ENCODE data around the gene MBD3.
A peak's percentile ranks its signal among the peaks of the same experiment; 100 is the strongest.
"Not testable (repeated sequence)": the region's sequence is repeated elsewhere in the genome, so short reads cannot be mapped to it uniquely, and the experiment has no call there.

The MBD3 gene, protein sequence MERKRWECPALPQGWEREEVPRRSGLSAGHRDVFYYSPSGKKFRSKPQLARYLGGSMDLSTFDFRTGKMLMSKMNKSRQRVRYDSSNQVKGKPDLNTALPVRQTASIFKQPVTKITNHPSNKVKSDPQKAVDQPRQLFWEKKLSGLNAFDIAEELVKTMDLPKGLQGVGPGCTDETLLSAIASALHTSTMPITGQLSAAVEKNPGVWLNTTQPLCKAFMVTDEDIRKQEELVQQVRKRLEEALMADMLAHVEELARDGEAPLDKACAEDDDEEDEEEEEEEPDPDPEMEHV

DNA sequence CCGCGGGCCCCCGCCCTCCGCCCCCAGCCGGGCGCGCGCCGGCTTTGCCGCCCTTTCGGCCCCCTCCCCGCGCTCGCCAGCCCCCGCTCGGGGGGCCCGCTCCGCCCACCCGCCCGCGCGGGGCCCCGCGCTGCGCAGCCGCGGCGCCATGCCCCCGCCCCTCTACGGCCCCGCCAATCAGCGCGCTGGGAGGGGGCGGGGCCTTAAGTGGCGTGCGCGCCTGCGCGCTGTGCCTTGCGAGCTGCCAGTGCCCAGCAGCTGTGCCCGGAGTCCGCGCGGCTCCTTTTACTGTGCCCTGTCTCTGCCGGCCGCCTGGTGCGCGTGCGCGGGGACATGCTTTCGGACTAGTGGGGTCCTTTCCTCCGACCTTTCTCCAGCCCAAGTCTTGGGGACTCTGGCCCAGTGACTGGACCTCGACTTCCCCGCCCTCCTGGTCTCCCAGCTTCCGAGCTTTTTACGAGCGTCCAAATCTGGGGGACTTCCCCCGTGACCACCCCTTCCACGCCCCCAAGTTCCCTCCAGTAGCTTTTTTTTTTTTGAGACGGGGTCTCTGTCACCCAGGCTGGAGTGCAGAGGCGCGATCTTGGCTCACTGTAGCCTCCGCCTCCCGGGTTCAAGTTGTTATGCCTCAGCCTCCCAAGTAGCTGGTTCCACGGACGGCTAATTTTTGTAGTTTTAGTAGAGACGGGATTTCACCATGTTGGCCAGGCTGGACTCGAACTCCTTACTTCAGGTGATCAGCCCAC is at the start of gene MBD3:
Gene MBD3, minus strand, starts transcription at position 111 of the 746 bp plus-strand sequence. CDS start 234 bp downstream, outside the sequence.
- peak; percentile 93 for DNase-seq (ENCODE audit: low spot score)

DNA sequence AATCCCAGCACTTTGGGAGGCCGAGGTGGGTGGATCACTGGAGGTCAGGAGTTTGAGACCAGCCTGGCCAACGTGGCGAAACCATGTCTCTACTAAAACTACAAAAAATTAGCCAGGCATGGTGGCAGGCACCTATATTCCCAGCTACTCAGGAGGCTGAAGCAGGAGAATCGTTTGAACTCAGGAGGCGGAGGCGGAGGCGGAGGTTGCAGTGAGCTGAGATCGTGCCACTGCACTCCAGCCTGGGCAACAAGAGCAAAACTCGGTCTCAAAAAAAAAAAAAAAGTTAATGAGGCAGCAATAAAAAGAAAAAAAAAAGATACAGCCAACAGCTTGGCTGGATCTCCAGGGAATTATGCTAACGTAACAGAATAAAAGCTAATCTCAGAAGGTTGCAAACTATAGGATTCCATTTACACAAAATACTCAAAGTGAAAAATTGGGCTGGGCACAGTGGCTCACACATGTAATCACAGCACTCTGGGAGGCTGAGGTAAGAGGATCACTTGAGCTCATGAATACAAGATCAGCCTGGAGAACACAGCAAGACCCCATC is 48.3 kb upstream of the MBD3 start:
- not testable (repeated sequence) for DNase-seq (ENCODE audit: low spot score)

DNA sequence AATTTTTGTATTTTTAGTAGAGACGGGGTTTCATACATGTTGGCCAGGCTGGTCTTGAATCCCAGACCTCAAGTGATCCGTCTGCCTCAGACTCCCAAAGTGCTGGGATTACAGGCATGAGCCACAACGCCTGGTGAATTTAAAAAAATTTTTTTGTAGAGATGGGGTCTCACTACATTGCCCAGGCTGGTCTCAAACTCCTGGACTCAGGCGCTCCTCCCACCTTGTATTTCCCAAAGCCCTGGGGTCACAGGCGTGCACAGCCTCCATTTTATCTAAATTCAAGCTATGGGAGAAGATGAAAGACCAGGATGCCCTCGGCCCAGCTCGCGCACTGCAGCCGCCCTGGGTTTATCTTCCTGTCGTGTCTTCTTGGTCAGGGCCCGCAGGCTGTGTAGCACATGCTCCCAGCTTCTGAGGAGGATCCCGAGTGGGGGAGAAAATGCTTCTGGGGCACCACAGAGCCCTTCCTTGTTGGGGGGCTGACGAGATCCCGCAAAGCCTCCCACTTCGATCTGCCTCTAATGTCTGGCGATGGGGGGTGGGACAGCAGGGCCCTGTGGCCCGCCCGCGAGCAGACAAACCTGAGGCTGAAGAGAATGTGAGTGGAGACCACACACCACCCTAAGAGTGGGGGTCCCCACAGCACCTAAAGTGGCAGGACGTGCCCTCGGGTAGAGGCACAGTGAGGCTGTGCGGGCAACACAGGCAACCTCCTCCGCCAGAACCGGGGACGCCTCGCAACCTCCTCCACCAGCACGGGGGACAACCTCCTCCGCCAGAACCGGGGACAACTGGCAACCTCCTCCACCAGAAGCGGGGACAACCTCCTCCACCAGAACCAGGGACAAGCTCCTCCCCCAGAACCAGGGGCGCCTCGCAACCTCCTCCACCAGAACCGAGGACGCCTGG is 43.9 kb upstream of the MBD3 start:
- DNase-seq (ENCODE audit: low spot score) = no peak

DNA sequence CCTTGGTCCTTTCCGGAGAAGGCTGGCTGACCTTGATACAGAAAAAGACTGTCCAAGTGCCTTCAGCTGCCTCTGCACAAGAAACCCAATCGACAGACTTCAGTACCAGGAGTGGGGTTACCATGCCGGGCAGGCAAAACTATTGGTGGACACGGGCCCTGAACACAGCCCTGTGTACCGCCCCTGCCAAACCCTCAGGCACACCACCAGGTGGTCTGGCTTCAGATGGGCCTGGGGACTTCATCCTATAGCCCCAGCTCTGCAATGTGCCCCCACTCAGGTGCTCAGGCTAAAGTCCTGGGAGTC is 42.2 kb upstream of the MBD3 start:
- no peak for DNase-seq (ENCODE audit: low spot score)

DNA sequence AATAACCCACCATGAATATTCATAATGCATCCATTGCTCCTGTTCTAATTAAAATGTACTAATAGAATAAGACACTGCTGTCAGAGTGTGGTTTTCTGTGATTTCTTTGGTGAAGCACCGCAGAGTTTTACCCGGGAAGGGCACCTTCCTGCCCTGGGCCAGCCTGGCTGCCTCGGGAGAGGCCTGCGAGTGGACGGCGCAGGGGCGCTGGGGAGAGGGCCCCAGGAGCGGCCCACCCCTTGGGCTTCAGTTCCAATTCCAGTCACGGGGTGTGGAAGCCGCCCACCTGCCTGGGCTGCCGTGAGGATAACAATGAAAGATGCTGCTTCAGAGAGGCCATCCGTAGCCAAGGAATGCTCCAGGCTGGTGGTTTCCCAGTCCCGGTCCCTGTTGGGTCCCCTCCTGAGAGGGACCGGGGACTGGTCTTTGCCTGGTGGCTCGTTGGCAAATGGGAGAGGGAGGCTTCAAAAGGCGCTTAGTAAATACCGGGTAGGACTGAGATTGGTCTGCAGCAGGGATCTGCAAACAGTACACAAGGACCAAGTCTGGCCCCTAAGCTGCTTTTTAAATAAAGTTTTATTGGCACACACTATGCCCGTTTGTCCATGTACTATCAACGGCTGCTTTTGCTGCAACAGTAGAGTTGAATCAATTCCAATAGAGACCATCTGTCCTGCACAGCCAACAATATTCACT is 41.7 kb upstream of the MBD3 start:
- DNase-seq (ENCODE audit: low spot score) = no peak

DNA sequence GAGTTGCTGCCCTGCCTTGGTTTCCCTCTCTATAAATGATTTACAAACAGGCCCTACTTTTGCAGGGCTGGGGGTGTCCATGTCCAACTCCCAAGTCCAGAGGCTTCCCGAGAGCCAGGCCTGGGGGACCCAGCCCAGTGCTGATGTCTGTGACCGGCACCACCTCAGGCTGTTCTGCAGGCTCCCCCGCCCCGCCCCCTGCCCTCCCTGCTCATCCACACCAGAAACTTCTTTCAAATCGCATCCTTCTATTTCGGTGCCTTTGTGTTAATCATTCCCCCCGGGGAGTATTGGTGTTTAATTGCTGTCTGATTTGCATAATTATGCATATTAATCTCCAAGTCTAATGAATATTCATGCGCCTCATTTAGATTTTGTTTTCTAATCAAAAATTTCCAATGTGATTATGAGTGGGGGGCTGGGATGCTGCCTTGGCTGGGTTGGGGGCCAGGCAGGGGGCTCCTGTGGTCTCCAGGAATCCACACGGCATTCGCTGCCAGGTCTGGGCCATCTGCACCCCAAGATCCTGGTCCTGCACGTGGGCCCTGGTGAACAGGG is 40.7 kb upstream of the MBD3 start:
- DNase-seq (ENCODE audit: low spot score) = no peak

DNA sequence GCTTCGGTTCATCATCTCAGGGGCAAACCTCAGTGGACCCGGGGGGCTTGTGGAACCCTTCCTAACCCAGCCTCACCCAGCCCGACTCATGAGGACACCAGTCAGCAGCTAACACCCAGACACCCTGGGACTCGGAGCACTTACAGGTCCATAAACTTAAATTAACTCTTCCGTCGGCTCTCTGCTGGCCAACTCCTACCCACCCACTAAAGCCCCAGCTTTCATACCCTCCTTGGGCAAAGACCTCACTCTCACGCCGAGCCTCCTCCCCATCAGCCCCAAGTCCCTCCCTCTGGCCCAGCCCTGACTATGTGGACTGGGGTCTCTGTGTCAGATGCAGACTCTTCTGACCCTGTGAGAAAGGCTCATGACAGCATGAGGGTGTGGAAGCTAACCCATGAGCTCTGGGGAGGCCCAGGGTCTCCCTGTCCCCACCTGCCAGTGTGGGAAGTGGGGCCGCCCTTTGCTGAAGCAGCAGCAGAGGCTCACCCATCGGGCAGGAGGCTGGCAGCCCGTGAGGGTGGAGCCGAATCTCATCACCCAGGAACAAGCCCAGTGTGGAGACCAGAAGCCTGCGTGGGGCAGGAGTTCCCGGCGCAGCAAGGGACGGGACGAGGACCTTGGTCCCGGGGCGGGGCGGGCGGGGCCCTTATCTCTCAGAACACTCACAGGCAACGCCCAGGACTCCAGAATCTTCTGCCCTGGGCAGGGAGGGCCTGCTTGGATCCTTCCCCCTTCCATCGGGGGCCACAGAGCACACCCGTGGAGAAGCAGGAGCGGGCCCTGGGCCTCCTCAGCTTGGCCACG is 40.0 kb upstream of the MBD3 start:
- no peak for DNase-seq (ENCODE audit: low spot score)

DNA sequence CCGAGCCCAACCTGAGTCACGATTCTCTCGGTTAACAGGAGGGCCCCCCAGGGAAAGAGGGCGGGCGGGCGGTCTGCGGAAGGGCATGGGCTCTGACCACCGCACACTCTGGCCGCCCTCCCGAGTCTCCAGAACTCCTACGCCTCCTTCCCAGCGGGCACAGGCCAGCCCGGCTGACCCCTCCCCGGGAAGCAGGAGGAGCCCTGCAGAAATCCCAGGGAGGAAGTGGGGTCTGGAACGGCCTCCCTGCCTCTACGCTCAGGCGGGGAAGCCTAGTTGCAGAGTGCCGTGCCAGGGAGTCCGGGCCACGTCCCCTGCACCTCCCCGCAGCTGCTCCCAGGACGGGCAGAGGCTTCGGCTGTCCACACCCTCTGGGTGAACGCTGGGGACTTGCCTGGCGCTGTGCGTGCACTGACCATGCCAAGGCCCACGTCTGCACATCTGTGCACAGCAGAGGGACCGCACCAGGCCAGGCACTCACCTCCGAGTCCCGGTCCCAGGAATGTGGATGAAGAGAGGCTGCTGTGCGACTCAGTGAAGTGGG is 39.0 kb upstream of the MBD3 start:
- no peak for DNase-seq (ENCODE audit: low spot score)

DNA sequence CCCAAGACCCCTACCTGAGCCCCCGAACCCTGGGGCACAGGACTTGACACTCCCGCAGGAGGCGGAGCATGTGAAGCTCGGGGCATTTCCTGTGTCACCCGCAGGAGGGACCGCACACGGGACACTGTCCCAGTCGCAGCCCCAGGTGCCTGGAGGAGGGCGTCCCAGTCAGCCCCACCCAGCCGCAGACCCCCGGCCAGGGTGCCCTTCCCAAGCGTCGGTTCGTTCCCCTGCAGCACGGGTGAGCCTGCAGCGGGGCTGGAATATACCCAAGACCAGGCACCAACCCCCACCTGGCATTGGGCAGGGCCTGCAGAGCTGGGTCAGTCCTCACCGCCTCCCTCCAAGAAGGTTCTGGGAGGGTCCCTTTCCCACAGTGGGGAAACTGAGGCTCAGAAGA is 38.1 kb upstream of the MBD3 start:
- DNase-seq (ENCODE audit: low spot score) = no peak

DNA sequence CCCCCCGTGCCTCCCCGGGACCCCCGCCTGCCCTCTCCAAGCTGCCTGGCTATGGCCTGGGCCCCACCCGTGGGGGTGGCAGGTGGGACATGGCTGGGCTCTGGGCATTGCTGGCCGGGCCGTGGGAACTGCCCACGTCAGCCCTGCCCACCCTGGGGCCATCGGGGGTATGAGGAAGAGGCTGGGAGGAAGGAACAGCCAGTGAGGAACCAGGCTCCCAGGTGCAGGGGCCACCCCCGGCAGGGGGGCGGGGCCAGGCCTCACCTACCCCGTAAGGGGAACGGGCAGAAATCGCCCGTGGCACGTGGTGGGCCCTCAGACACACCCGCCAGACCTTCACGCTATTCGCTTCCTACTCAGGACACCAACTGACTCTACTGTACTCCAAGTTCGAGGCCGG is 37.3 kb upstream of the MBD3 start:
- DNase-seq (ENCODE audit: low spot score) = no peak

DNA sequence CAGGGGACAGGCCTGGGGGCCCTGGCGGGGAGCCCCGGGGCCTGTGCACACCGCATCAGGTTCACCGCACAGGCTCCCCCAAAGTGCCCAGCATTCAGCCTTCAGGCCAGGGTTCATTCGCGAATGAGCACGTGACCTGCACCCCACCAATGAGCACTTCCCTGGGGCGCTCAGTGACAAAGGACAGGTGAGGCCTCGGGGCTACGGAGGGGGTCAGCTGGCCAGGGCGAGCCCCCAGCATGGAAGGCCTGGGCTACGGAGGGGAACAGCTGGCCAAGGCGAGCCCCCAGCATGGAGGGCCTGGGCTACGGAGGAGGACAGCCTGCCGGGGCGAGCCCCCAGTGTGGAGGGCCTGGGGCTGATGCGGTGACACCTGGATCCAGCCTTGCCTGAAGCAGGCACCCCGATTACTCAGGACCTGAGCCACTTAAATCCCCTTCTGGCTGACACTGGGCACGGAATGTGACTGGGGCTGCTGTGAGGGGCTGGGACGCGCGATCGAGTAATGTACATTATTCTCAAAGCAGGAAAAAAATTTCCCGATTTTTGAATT is 36.7 kb upstream of the MBD3 start:
- no peak for DNase-seq (ENCODE audit: low spot score)

DNA sequence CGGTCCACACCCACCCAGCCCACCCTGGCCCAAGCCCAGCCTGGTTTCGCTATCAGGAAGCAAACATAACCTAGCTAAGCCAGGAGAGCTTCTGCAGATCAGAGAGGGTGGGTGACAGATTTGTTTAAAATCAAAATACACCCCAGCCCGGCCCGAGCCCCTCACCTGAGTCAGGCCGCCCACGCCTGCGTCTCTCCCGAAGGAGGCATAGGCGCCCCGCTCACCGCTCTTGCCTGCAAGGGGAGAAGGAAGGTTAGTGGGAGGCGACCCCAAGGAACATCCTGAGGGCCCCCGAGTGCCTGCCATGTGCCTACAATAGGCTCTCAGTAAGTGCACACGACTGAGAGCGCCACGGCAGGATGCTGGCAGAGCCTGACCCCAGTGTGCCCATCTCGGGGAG is 34.5 kb upstream of the MBD3 start:
- DNase-seq (ENCODE audit: low spot score) = no peak

DNA sequence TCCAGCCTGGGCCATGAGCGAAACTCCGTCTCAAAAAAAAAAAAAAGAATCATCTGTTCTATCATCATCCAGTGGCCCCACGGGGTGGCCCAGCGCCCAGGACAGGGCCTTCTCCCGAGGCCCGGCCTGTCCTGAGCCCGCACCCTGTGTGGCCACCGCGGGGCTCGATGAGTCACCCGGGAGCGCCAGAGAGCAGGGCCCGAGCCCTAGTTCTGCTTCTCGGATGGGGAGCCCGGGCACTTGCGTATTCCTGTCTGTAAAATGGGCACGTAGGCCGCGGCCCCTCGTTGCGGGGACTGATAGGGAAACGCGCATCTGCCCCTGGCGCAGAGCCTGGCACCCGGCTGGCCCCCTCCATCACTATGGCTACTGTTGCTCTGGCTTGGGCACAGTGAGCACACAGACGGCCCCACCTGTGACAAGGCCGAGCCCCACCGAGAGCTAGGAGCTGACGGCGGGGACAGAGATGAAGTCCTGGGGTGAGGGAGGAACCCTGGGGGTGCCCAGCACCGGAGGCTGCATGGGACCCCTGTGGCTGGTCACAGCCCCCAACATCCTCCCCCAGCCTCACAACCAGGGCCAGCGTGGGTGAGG is 33.8 kb upstream of the MBD3 start:
- DNase-seq (ENCODE audit: low spot score) = no peak

DNA sequence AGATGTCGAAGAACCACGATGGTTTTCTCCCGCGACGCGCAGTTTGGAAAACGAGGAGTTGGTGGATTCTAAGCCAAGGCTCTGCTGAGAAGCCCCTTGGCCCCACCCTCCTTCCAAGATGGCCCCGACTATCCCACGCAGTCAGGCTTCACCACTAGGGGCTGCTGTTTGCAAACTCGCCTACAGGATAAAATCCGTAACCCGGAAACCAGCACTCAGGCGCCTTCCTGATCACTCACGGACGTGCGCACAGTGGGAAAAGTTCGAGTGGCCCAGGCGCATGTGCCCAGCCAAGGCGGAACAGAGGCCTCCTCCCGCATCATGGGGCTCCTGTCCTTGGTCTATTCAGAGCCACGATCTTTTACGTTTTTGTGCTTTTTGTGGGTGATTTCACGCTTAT is 31.8 kb upstream of the MBD3 start:
- DNase-seq (ENCODE audit: low spot score) = peak; percentile 57

DNA sequence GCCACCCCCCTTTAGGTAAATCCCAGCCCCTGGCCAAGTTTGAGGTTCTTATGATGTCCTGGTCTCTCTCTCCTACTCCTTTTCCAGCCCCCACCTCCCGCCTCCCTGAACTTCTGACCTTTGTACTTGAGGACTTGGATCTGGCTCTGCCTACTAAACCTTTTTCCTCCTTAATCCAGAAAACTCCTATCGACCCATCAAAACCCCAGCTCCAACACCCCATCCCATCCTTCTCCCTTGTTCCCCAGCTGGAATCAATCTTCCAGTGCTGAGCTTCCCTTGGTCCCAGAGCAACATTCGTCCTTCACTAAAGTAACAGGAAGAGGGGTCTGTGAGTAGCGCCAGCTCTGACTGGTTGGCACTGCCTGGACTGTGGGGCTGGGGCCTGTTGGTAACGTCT is 29.9 kb upstream of the MBD3 start:
- DNase-seq (ENCODE audit: low spot score) = no peak

DNA sequence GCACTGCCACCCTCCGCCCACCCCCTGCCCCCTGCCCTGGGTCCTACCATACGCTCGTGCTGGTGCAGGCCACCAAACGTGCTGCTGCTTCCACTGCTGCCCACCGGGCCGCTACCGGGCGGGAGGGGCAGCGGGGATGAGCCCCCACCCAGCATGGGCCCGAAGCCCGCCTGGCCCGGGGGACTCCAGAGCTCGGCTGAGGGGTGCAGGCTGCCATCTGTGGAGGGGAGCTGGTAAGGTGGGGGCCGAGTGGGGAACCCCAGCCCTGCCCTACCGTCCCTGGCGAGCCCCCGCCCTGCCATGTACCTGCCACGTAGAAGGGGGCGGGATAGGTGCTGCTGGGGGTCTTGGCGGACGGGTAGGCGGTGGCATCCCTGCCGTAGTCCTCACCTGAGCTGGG is 29.3 kb upstream of the MBD3 start:
- no peak for DNase-seq (ENCODE audit: low spot score)

DNA sequence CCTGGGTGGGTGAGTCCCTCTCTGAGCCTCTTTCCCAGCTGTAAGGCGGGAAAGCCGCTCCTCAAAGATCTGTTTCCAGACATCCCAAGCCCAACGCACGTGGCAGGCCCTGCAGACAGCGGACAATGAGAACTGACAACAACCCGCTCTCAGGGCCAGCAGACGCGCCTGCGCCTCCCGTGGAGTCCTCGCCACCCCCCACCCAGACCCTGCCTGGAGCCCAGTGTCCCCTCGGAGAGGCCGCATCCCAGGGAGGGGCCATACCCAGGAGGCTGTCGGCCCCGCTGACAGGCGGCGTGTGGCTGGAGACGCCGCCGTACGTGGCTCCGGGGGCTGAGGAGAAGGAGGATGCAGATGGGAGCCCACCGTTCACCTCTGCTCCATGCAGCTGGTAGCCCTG is 28.9 kb upstream of the MBD3 start:
- DNase-seq (ENCODE audit: low spot score) = no peak

DNA sequence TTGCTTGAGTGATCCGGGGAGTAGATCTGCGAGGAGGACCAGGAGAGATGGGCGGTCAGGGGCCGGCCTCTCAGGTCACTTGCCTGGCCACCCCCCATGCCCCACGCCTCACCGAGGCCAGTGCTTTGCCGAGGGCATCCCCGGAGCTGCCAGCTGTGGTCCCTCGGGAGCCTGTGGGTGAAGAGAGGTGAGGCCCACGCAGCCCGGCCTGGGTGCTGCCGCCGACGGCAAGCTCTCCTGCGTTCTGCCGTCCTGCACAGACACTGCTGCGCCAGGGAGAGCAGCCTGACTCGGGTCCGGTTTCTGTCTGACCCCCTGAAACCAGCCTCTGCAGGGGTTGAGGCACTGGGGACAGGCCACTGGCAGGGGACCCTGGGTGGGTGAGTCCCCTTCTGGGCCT is 28.4 kb upstream of the MBD3 start:
- no peak for DNase-seq (ENCODE audit: low spot score)

DNA sequence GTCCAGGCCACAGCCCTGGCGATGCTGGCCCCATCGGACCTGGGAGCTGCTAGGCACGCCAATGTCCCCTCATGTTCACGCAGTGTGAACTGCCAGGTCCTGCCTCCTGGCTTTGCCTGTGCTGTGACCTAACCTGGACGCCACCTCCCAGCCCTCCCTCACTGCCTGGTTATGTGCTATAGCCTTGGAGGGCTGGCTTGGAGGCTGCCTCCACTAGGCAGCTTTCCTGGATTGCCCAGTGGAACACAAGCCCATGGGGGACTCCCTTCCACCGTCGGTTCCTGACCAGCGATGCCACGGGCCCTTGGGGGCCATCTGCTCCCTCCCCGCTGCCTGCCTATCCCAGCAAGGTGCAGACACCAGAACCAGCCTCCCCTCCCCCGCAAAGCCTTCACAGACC is 27.8 kb upstream of the MBD3 start:
- no peak for DNase-seq (ENCODE audit: low spot score)

DNA sequence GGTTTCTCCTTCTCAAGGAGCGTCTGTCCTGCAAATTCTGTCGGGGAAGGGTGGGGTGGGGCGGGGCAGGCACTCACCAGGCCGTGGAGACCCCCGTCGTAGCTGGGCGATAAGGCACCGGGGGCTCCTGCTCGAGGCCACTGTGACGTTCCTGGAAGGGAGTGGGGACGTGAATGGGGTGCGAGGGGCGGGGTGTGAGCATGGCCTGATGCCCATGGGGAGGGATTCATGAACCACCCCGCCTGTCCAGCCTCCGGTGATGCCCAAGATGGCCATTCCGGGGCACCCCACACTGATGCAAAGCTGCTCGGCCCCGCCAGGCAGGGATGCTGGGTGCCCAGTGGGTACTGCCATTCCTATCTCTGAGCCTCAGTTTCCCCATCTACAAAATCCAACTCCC is 27.0 kb upstream of the MBD3 start:
- no peak for DNase-seq (ENCODE audit: low spot score)
